Measurements from ENCODE around the gene HAUS7.

GRCh38 chrX:153440556-153441135 lies 29.7 kb downstream of the HAUS7 start:
- TF ChIP-seq EZH2phosphoT487 (IDR thresholded peaks at IDR 0.05; ENCODE audit: insufficient read depth, low read depth) (no peak), EZH2 (IDR thresholded peaks at IDR 0.05; ENCODE audit: insufficient read depth, poor library complexity, severe bottlenecking) (no peak)
